HL-60 (cell line): ENCODE data around the gene PCDHB16.
"Not testable (repeated sequence)": the region's sequence is repeated elsewhere in the genome, so short reads cannot be mapped to it uniquely, and the experiment has no call there.

Experiments used
- DNase-seq, 2 experiments: peaks; one replicate each; pipeline ENCODE4 v3.0.0-alpha.2; 2010 to 2020; ENCODE audit warnings: low read depth in 1 of 2, low spot score in 1 of 2
- H3K27ac ChIP-seq: fragments of 250-450 bp; sonication (Bioruptor Pico); replicated peaks from 2 replicates; pipeline ENCODE4 v1.5.1; 2020; ENCODE audit warnings: mild to moderate bottlenecking, moderate library complexity
- H3K27me3 ChIP-seq: fragments of 250-450 bp; sonication (Bioruptor Pico); 2 replicates; pipeline ENCODE4 v1.5.1; 2021; ENCODE audit warnings: mild to moderate bottlenecking, moderate library complexity; ENCODE audit not compliant: insufficient read depth, poor library complexity, severe bottlenecking
- H3K4me3 ChIP-seq: replicated peaks from 2 replicates; pipeline ENCODE4 v1.5.1; 2011; ENCODE audit warnings: mild to moderate bottlenecking, control low read depth, low read length; ENCODE audit not compliant: insufficient read depth
- CTCF ChIP-seq: IDR thresholded peaks from one replicate; pipeline ENCODE4 v1.5.1; 2011; ENCODE audit warnings: low read length, control low read depth, inconsistent platforms; ENCODE audit not compliant: insufficient read depth
- GABPA ChIP-seq: IDR thresholded peaks from 2 replicates; pipeline ENCODE4 v1.6.1; 2012; ENCODE audit warnings: low read depth
- POLR2AphosphoS5 ChIP-seq: IDR thresholded peaks from 2 replicates; pipeline ENCODE4 v1.6.1; 2012; ENCODE audit warnings: low read depth
- REST ChIP-seq: IDR thresholded peaks from 2 replicates; pipeline ENCODE4 v1.6.1; 2012; ENCODE audit warnings: low read depth; ENCODE audit not compliant: insufficient replicate concordance
- SPI1 ChIP-seq: IDR thresholded peaks from 2 replicates; pipeline ENCODE4 v1.6.1; 2012; ENCODE audit warnings: low read depth, mild to moderate bottlenecking, borderline replicate concordance

The PCDHB16 gene

GRCh38 chr5:141215504-141215903, 33.3 kb downstream of the PCDHB16 start:
- not testable (repeated sequence) for DNase-seq, H3K27ac ChIP-seq, H3K27me3 ChIP-seq, H3K4me3 ChIP-seq

- H3K27ac ChIP-seq, H3K27me3 ChIP-seq, H3K4me3 ChIP-seq, DNase-seq: not testable (repeated sequence)
Measured at GRCh38 chr5:141216035-141216434, 33.8 kb downstream of the PCDHB16 start.

GRCh38 chr5:141223112-141223783, 41.1 kb downstream of the PCDHB16 start, which contains the start of gene PCDHB14:
Gene PCDHB14 (plus strand): TSS chr5:141223343. CDS start chr5:141223506, 163 bp downstream.
- no peak for DNase-seq
- Histone ChIP-seq H3K27me3 (peaks cover 2% of the 10 kb centered on the region), H3K4me3 (no peak within 1 kb of the TSS), H3K27ac (no peak within 1 kb of the TSS)
- TF ChIP-seq REST (no peak), GABPA (no peak), POLR2AphosphoS5 (no peak), CTCF (no peak), SPI1 (no peak)

- not testable (repeated sequence) for H3K27ac ChIP-seq, H3K27me3 ChIP-seq, DNase-seq, H3K4me3 ChIP-seq
Measured at GRCh38 chr5:141224844-141225243, 42.7 kb downstream of the PCDHB16 start.

GRCh38 chr5:141225421-141225820, 43.2 kb downstream of the PCDHB16 start:
- not testable (repeated sequence) for H3K4me3 ChIP-seq, DNase-seq, H3K27ac ChIP-seq, H3K27me3 ChIP-seq

GRCh38 chr5:141234109-141234667, 52.0 kb downstream of the PCDHB16 start:
- DNase-seq = no peak
- no peak overlapping the region for H3K4me3 ChIP-seq
- TF ChIP-seq REST = no peak
- TF ChIP-seq POLR2AphosphoS5 = no peak
- no peak for TF ChIP-seq CTCF
- H3K27me3 ChIP-seq = no peaks in the 10 kb centered on the region
- H3K27ac ChIP-seq = no peak overlapping the region
